ENCODE measurements around the gene MYO1H. TPM values are rescaled to one million over a fixed set of nuclear protein-coding genes. Genes with fewer than 3 reads are reported as not detected.

Gene MYO1H
- total and polyA plus RNA-seq, 2 of the 13 experiments (the other 11 are each of a cell fraction or from before 2014, with no cell fraction given): not detected

DNA sequence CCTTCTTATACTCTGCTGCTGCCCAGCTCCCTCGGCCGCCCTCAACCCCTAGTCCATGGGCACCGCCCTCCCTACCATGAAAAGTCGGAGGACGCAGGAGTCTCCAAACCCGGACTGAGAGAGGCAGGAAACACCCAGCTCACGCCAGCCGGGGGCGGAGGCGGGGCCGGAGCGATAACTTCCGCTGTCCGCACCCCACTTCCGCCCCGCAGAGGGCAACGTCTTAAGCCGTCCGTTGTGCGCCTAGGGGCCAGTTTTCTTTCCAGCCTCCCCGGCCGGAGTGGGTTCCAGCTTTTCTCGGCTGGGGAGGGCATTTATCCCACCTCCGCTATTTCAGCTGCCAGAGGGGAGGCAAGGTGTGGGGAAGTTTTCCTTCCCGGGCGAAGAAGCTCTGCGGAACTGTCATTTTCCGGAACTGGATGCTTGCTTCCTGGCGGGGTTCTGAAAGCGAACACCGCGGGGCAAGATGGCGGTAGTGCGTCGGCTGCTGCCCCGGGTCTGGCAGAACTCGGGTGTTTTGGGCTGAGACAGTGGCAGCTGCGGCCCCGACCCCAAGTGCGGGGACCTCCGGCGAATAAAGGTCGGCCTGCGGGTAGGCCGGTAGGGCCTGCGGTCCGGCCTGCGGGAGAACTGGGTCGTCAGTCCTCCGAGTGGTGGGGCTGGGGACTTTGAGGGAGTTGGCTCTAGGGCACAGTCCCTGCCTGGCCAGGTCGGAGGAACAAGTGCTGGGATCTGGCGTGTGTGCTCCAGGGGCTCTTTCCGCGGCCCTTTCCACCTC is 129.7 kb downstream of the MYO1H start, which contains the start of the genes KCTD10 and UBE3B (continued):
- TF ChIP-seq, protein P1, sequence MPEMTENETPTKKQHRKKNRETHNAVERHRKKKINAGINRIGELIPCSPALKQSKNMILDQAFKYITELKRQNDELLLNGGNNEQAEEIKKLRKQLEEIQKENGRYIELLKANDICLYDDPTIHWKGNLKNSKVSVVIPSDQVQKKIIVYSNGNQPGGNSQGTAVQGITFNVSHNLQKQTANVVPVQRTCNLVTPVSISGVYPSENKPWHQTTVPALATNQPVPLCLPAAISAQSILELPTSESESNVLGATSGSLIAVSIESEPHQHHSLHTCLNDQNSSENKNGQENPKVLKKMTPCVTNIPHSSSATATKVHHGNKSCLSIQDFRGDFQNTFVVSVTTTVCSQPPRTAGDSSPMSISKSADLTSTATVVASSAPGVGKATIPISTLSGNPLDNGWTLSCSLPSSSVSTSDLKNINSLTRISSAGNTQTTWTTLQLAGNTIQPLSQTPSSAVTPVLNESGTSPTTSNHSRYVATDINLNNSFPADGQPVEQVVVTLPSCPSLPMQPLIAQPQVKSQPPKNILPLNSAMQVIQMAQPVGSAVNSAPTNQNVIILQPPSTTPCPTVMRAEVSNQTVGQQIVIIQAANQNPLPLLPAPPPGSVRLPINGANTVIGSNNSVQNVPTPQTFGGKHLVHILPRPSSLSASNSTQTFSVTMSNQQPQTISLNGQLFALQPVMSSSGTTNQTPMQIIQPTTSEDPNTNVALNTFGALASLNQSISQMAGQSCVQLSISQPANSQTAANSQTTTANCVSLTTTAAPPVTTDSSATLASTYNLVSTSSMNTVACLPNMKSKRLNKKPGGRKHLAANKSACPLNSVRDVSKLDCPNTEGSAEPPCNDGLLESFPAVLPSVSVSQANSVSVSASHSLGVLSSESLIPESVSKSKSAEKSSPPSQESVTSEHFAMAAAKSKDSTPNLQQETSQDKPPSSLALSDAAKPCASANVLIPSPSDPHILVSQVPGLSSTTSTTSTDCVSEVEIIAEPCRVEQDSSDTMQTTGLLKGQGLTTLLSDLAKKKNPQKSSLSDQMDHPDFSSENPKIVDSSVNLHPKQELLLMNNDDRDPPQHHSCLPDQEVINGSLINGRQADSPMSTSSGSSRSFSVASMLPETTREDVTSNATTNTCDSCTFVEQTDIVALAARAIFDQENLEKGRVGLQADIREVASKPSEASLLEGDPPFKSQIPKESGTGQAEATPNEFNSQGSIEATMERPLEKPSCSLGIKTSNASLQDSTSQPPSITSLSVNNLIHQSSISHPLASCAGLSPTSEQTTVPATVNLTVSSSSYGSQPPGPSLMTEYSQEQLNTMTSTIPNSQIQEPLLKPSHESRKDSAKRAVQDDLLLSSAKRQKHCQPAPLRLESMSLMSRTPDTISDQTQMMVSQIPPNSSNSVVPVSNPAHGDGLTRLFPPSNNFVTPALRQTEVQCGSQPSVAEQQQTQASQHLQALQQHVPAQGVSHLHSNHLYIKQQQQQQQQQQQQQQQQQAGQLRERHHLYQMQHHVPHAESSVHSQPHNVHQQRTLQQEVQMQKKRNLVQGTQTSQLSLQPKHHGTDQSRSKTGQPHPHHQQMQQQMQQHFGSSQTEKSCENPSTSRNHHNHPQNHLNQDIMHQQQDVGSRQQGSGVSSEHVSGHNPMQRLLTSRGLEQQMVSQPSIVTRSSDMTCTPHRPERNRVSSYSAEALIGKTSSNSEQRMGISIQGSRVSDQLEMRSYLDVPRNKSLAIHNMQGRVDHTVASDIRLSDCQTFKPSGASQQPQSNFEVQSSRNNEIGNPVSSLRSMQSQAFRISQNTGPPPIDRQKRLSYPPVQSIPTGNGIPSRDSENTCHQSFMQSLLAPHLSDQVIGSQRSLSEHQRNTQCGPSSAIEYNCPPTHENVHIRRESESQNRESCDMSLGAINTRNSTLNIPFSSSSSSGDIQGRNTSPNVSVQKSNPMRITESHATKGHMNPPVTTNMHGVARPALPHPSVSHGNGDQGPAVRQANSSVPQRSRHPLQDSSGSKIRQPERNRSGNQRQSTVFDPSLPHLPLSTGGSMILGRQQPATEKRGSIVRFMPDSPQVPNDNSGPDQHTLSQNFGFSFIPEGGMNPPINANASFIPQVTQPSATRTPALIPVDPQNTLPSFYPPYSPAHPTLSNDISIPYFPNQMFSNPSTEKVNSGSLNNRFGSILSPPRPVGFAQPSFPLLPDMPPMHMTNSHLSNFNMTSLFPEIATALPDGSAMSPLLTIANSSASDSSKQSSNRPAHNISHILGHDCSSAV (CRISPR knock-in tag; IDR thresholded peaks at IDR 0.05; ENCODE audit: borderline replicate concordance): 0 out of 2 replicates have a peak, but pooled peaks have one; percentile 49
- TF ChIP-seq, protein P2, sequence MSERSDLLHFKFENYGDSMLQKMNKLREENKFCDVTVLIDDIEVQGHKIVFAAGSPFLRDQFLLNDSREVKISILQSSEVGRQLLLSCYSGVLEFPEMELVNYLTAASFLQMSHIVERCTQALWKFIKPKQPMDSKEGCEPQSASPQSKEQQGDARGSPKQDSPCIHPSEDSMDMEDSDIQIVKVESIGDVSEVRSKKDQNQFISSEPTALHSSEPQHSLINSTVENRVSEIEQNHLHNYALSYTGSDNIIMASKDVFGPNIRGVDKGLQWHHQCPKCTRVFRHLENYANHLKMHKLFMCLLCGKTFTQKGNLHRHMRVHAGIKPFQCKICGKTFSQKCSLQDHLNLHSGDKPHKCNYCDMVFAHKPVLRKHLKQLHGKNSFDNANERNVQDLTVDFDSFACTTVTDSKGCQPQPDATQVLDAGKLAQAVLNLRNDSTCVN (CRISPR knock-in tag; IDR thresholded peaks at IDR 0.05; ENCODE audit: borderline replicate concordance): no peak
- peak; percentile 99 for TF ChIP-seq GATAD1 (CRISPR knock-in tag; IDR thresholded peaks at IDR 0.05)
- TF ChIP-seq, protein P3, sequence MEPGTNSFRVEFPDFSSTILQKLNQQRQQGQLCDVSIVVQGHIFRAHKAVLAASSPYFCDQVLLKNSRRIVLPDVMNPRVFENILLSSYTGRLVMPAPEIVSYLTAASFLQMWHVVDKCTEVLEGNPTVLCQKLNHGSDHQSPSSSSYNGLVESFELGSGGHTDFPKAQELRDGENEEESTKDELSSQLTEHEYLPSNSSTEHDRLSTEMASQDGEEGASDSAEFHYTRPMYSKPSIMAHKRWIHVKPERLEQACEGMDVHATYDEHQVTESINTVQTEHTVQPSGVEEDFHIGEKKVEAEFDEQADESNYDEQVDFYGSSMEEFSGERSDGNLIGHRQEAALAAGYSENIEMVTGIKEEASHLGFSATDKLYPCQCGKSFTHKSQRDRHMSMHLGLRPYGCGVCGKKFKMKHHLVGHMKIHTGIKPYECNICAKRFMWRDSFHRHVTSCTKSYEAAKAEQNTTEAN (CRISPR knock-in tag; conservative IDR thresholded peaks at IDR 0.05): no peak; the same call in 1 of the 2 replicates
- TF ChIP-seq CBX1 (IDR thresholded peaks at IDR 0.05; ENCODE audit: low read depth): no peak
- TF ChIP-seq, protein P4, sequence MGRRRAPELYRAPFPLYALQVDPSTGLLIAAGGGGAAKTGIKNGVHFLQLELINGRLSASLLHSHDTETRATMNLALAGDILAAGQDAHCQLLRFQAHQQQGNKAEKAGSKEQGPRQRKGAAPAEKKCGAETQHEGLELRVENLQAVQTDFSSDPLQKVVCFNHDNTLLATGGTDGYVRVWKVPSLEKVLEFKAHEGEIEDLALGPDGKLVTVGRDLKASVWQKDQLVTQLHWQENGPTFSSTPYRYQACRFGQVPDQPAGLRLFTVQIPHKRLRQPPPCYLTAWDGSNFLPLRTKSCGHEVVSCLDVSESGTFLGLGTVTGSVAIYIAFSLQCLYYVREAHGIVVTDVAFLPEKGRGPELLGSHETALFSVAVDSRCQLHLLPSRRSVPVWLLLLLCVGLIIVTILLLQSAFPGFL (CRISPR knock-in tag; IDR thresholded peaks at IDR 0.05): no peak
- TF ChIP-seq SETDB1 (CRISPR knock-in tag; IDR thresholded peaks at IDR 0.05; ENCODE audit: borderline replicate concordance): no peak
- TF ChIP-seq ZNF337 (CRISPR knock-in tag; IDR thresholded peaks at IDR 0.05; ENCODE audit: borderline replicate concordance, low read depth): peak; percentile 67; the same call in 1 of the 2 replicates
- no peak for TF ChIP-seq PRMT3 (CRISPR knock-in tag; IDR thresholded peaks at IDR 0.05; ENCODE audit: borderline replicate concordance, low read depth)
- TF ChIP-seq, protein P5, sequence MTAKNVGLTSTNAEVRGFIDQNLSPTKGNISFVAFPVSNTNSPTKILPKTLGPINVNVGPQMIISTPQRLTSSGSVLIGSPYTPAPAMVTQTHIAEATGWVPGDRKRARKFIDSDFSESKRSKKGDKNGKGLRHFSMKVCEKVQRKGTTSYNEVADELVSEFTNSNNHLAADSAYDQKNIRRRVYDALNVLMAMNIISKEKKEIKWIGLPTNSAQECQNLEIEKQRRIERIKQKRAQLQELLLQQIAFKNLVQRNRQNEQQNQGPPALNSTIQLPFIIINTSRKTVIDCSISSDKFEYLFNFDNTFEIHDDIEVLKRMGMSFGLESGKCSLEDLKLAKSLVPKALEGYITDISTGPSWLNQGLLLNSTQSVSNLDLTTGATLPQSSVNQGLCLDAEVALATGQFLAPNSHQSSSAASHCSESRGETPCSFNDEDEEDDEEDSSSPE (CRISPR knock-in tag; IDR thresholded peaks at IDR 0.05): peak; percentile 33; the same call in 1 of the 2 replicates
- TF ChIP-seq, protein P6, sequence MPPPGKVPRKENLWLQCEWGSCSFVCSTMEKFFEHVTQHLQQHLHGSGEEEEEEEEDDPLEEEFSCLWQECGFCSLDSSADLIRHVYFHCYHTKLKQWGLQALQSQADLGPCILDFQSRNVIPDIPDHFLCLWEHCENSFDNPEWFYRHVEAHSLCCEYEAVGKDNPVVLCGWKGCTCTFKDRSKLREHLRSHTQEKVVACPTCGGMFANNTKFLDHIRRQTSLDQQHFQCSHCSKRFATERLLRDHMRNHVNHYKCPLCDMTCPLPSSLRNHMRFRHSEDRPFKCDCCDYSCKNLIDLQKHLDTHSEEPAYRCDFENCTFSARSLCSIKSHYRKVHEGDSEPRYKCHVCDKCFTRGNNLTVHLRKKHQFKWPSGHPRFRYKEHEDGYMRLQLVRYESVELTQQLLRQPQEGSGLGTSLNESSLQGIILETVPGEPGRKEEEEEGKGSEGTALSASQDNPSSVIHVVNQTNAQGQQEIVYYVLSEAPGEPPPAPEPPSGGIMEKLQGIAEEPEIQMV (CRISPR knock-in tag; IDR thresholded peaks at IDR 0.05; ENCODE audit: low read depth): no peak
- peak; percentile 79; the same call in 1 of the 2 replicates for TF ChIP-seq KDM3A (CRISPR knock-in tag; IDR thresholded peaks at IDR 0.05; ENCODE audit: low read depth)

Measured in HepG2 (cell line).